NCI-H748 treated with DMSO at 0.1 percent for 48 hours (cell line): ENCODE results near the gene SYS1.
"Not testable (repeated sequence)": the region's sequence is repeated elsewhere in the genome, so short reads cannot be mapped to it uniquely, and the experiment has no call there.

Source experiments
- DNase-seq: peaks from one replicate; lab custom pipeline; 2025; lab: John Stamatoyannopoulos, UW

The SYS1 gene

GRCh38 chr20:45340236-45340847 lies 22.6 kb upstream of the SYS1 start:
- DNase-seq: no peak

GRCh38 chr20:45340951-45341350 lies 22.0 kb upstream of the SYS1 start:
- no peak for DNase-seq

- DNase-seq: no peak
Measured at GRCh38 chr20:45341579-45341938, 21.4 kb upstream of the SYS1 start.

- DNase-seq: no peak
Measured at GRCh38 chr20:45341939-45342854, 20.8 kb upstream of the SYS1 start.

- DNase-seq: peak; percentile 26
Measured at GRCh38 chr20:45342855-45343531, 20.0 kb upstream of the SYS1 start.

GRCh38 chr20:45343532-45344167 lies 19.3 kb upstream of the SYS1 start:
- DNase-seq: peak; percentile 81

- no peak for DNase-seq
Measured at GRCh38 chr20:45344168-45344860, 18.6 kb upstream of the SYS1 start.

- peak; percentile 24 for DNase-seq
Measured at GRCh38 chr20:45345104-45345936, 17.6 kb upstream of the SYS1 start.

- DNase-seq: no peak
Measured at GRCh38 chr20:45346291-45346718, 16.7 kb upstream of the SYS1 start.

- DNase-seq: no peak
Measured at GRCh38 chr20:45346851-45347250, 16.1 kb upstream of the SYS1 start.

GRCh38 chr20:45347297-45347935 lies 15.5 kb upstream of the SYS1 start:
- no peak for DNase-seq

GRCh38 chr20:45347936-45348778 lies 14.8 kb upstream of the SYS1 start, which contains the start of gene SDC4:
Gene SDC4, minus strand, starts transcription at chr20:45348424. Its CDS starts 40 bp downstream, at chr20:45348384.
- peak; percentile 3 for DNase-seq

GRCh38 chr20:45350217-45350616 lies 12.7 kb upstream of the SYS1 start:
- no peak for DNase-seq

- not testable (repeated sequence) for DNase-seq
Measured at GRCh38 chr20:45350795-45351194, 12.2 kb upstream of the SYS1 start.

GRCh38 chr20:45352729-45353128 lies 10.2 kb upstream of the SYS1 start:
- DNase-seq: no peak

GRCh38 chr20:45353746-45354145 lies 9.2 kb upstream of the SYS1 start:
- DNase-seq: no peak

GRCh38 chr20:45354423-45355208 lies 8.3 kb upstream of the SYS1 start:
- DNase-seq: no peak
